H1 (cell line): ENCODE results near the gene CHPF2.

Source experiments
- ASH2L ChIP-seq: fragments of 200-600, 300-600 bp; sonication (generic); IDR thresholded peaks from one replicate; pipeline ENCODE4 v1.7.1; 2017; ENCODE audit warnings: low read length
- CBX5 ChIP-seq: fragments of 300-800, 300-1000 bp; sonication (generic); IDR thresholded peaks from 2 replicates; pipeline ENCODE4 v1.7.1; 2016; ENCODE audit warnings: antibody characterized with exemption, low read length, low read depth
- CTCF ChIP-seq, 3 experiments: IDR thresholded peaks; 1 replicate in 2 of 3; 2 replicates in 1 of 3; pipeline versions ENCODE4 v1.5.1 to v1.6.1; 2011; ENCODE audit warnings: low read length in 3 of 3, mild to moderate bottlenecking in 3 of 3, inconsistent platforms in 2 of 3, low read depth in 1 of 3, moderate library complexity in 1 of 3; ENCODE audit not compliant: insufficient read depth in 1 of 3; ENCODE audit errors: control extremely low read depth in 1 of 3
- EP300 ChIP-seq, 2 experiments: IDR thresholded peaks; 1 replicate in 1 of 2; 2 replicates in 1 of 2; pipeline ENCODE4 v1.6.1; 2011 to 2012; ENCODE audit warnings: low read depth in 2 of 2, low read length in 2 of 2, mild to moderate bottlenecking in 2 of 2, borderline replicate concordance in 1 of 2, inconsistent platforms in 1 of 2, moderate library complexity in 1 of 2
- HDAC2 ChIP-seq, 2 experiments: fragments of 300-600 bp in 1 of 2; sonication (generic) in 1 of 2; IDR thresholded peaks; 2 replicates each; pipeline ENCODE4 v1.6.1; 2011 to 2012; ENCODE audit warnings: low read depth in 2 of 2, low read length in 2 of 2, mild to moderate bottlenecking in 2 of 2, moderate library complexity in 2 of 2, borderline replicate concordance in 1 of 2, inconsistent platforms in 1 of 2
- KDM1A ChIP-seq: fragments of 200-600, 300-600 bp; sonication (generic); IDR thresholded peaks from 2 replicates; pipeline ENCODE4 v1.7.1; 2016; ENCODE audit warnings: mild to moderate bottlenecking, low read length, borderline replicate concordance
- POLR2A ChIP-seq, 2 experiments: IDR thresholded peaks; 1 replicate in 1 of 2; 2 replicates in 1 of 2; pipeline ENCODE4 v1.6.1; 2011; ENCODE audit warnings: low read depth in 2 of 2, low read length in 2 of 2, mild to moderate bottlenecking in 2 of 2; ENCODE audit errors: control extremely low read depth in 1 of 2
- POLR2AphosphoS5 ChIP-seq: IDR thresholded peaks from 2 replicates; pipeline ENCODE4 v1.6.1; 2011; ENCODE audit warnings: low read depth, low read length
- RAD21 ChIP-seq, 2 experiments: IDR thresholded peaks in 1 of 2; conservative IDR thresholded peaks in 1 of 2; 2 replicates each; pipeline ENCODE4 v1.6.1; 2011; ENCODE audit warnings: low read depth in 2 of 2, low read length in 2 of 2, improper control_type of control experiment in 1 of 2, inconsistent platforms in 1 of 2, mild to moderate bottlenecking in 1 of 2, moderate library complexity in 1 of 2
- SIN3A ChIP-seq, 2 experiments: IDR thresholded peaks in 1 of 2; conservative IDR thresholded peaks in 1 of 2; 2 replicates each; pipeline ENCODE4 v1.6.1; 2011 to 2012; ENCODE audit warnings: low read length in 2 of 2, improper control_type of control experiment in 1 of 2, low read depth in 1 of 2, mild to moderate bottlenecking in 1 of 2
- USF2 ChIP-seq: IDR thresholded peaks from 2 replicates; pipeline ENCODE4 v1.6.1; 2011; ENCODE audit warnings: low read length, improper control_type of control experiment

- TF ChIP-seq CTCF (IDR thresholded peaks at IDR 0.05; ENCODE audit: control extremely low read depth in 1 of 3, insufficient read depth in 1 of 3, low read depth in 1 of 3, low read length in 3 of 3) = no peak
- TF ChIP-seq RAD21 (IDR thresholded peaks at IDR 0.05 in 1 of 2, conservative IDR thresholded peaks at IDR 0.05 in 1 of 2; ENCODE audit: low read depth in 2 of 2, low read length in 2 of 2) = no peak
- TF ChIP-seq EP300 (IDR thresholded peaks at IDR 0.05; ENCODE audit: borderline replicate concordance in 1 of 2, low read depth in 2 of 2, low read length in 2 of 2) = no peak
- no peak for TF ChIP-seq POLR2A (IDR thresholded peaks at IDR 0.05; ENCODE audit: control extremely low read depth in 1 of 2, low read depth in 2 of 2, low read length in 2 of 2)
- no peak for TF ChIP-seq HDAC2 (IDR thresholded peaks at IDR 0.05; ENCODE audit: borderline replicate concordance in 1 of 2, low read depth in 2 of 2, low read length in 2 of 2)
- TF ChIP-seq USF2 = no peak
- TF ChIP-seq ASH2L = no peak
- TF ChIP-seq CBX5 = no peak
- no peak for TF ChIP-seq SIN3A (conservative IDR thresholded peaks at IDR 0.05 in 1 of 2, IDR thresholded peaks at IDR 0.05 in 1 of 2; ENCODE audit: low read depth in 1 of 2, low read length in 2 of 2)
- TF ChIP-seq POLR2AphosphoS5 = no peak
- no peak for TF ChIP-seq KDM1A
Observed at GRCh38 chr7:151204383-151205032, 27.8 kb upstream of the CHPF2 start.
